Testis (tissue), 2 donors: ENCODE measurements around the gene ZNF488.

ENCODE experiments used
- CTCF ChIP-seq, 3 experiments: fragments of 450-650 bp in 2 of 3; fragments of 200-600 bp in 1 of 3; sonication (generic) in 1 of 3; IDR thresholded peaks; one replicate each; pipeline ENCODE4 v1.5.1; 2016 to 2019; ENCODE audit warnings: antibody characterized with exemption in 3 of 3, mild to moderate bottlenecking in 2 of 3, moderate library complexity in 1 of 3
- POLR2A ChIP-seq: fragments of 450-650 bp; IDR thresholded peaks from one replicate; pipeline ENCODE4 v1.6.1; 2017; ENCODE audit warnings: antibody characterized with exemption, mild to moderate bottlenecking, moderate library complexity

- no peak for TF ChIP-seq CTCF (IDR thresholded peaks at IDR 0.05)
- no peak for TF ChIP-seq POLR2A
Measured at GRCh38 chr10:47331954-47332353, 52.1 kb downstream of the ZNF488 start.
